Activated naive CD4-positive, alpha-beta T cell treated with anti-CD3 and anti-CD28 coated beads, Interleukin-2, amount 50 U/mL, for 24 hours (primary cell): Measurements from ENCODE around the gene STAM.

ENCODE experiments used
- H3K27ac Mint-ChIP-seq: one replicate; pipeline ENCODE4 v1.8.0; 2021; ENCODE audit warnings: mild to moderate bottlenecking, mixed read lengths
- H3K27me3 Mint-ChIP-seq: one replicate; pipeline ENCODE4 v1.8.0; 2021; ENCODE audit warnings: mixed read lengths
- H3K36me3 Mint-ChIP-seq: one replicate; pipeline ENCODE4 v1.8.0; 2021; ENCODE audit warnings: mixed read lengths
- H3K4me1 Mint-ChIP-seq: one replicate; pipeline ENCODE4 v1.8.0; 2021; ENCODE audit warnings: mixed read lengths
- H3K4me3 Mint-ChIP-seq: one replicate; pipeline ENCODE4 v1.8.0; 2021; ENCODE audit warnings: mild to moderate bottlenecking, mixed read lengths
- H3K9me3 Mint-ChIP-seq: one replicate; pipeline ENCODE4 v1.8.0; 2021; ENCODE audit warnings: mixed read lengths

Gene STAM

DNA sequence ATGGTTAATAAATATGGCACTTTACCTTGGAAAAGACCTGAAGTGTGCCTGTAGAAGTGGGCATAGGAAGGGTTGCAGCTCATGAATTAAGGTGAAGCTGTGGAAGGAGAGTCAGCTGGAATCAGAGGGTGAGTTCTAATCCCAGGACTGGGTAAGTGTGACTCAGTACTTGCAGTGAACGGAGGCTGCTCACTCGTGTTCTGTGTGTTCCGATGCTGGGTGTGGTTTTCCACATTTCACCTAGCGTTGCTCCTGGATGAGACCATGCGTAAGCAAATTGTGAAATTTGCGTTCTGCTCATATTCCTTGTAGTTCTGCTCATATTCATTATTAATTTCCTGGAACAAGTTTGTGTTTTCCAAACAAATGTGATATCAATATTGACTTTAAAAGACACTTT lies 85.7 kb downstream of the STAM start:
- Mint-ChIP-seq H3K4me1 (no peaks in the 10 kb centered on the region), H3K36me3 (no peaks in the 10 kb centered on the region)

DNA sequence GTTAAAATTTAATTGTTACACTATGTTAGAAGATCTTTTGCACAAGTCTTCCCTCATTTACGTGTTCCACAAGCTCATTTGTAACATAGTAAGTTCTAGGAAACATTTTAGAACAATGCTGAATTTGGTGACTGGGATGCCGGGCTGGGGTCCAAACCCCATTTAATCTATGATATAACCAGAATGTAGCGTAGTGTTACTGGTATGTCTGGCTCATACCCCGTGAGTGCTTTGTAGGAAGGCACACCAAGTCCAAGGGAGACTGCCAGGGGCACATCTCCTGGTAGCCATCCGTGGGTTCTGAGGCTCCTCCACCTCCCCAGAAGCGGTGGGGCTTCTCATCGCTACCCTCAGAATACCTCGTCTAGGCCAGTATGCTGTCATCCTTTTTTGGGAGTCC lies 86.7 kb downstream of the STAM start:
- Mint-ChIP-seq H3K4me1 (no peaks in the 10 kb centered on the region), H3K9me3 (no peaks in the 10 kb centered on the region), H3K27me3 (no peaks in the 10 kb centered on the region), H3K4me3 (no peak overlapping the region), H3K27ac (no peak overlapping the region), H3K36me3 (no peaks in the 10 kb centered on the region)

More for the DNA sequence above, 85.7 kb downstream of the STAM start:
- H3K27me3 Mint-ChIP-seq = no peaks in the 10 kb centered on the region
- H3K4me3 Mint-ChIP-seq = no peak overlapping the region
- no peak overlapping the region for H3K27ac Mint-ChIP-seq
- H3K9me3 Mint-ChIP-seq = no peaks in the 10 kb centered on the region

DNA sequence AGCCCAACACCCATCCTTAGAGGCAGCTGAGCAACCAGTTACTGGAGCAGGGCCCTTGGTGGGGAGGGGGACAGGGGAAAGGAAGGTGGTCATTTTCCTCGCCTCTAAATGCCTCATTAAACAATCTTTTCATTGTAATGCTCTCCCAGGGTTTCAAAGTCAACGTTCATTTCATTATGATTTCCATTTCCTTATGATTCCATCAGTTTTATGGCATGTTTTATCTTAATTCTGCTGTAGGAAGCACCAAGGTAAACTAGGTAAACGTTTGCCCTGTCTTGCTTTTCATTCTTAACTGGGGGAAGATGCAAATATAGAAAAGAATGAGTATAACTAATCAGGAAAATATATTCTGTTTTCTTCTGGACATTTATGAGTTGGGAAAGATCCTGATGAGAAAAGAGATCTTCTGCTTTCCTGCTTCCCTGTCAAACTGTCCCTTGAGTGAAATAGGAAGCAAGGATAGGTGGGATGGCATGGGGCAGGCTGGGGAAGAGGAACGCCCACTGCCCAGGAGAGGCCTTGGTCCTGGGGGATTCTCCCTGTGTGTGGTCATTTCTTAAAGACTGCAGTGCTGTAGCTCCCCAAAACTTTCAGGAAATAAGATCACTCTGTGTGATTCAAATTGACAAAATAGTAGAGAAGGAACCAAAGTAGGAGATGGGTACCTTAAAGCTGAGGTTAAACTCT lies 87.5 kb downstream of the STAM start:
- Mint-ChIP-seq H3K9me3 (no peaks in the 10 kb centered on the region), H3K4me1 (no peaks in the 10 kb centered on the region), H3K27ac (no peak overlapping the region), H3K27me3 (no peaks in the 10 kb centered on the region), H3K4me3 (no peak overlapping the region), H3K36me3 (no peaks in the 10 kb centered on the region)

DNA sequence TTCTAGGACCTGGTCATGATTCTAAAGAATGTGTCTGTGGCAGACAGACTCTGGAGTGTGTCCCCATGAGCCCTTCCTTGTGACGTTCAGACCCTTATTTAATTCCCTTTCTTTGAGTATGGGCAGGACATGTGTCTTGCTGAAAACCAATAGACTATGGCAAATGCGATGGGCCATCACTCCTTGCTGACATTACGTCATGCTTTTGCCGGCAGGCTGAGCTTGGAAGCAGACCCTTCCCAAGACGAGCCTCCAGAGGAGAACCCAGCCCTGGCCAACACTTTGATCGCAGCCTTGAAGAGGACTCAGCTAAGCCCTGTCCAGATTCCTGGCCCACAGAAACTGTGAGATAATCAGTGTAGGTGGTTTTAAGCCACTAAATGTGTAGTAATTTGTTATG lies 89.7 kb downstream of the STAM start:
- Mint-ChIP-seq H3K9me3 (no peaks in the 10 kb centered on the region), H3K4me3 (no peak overlapping the region), H3K27me3 (no peaks in the 10 kb centered on the region), H3K4me1 (no peaks in the 10 kb centered on the region), H3K36me3 (no peaks in the 10 kb centered on the region), H3K27ac (no peak overlapping the region)

DNA sequence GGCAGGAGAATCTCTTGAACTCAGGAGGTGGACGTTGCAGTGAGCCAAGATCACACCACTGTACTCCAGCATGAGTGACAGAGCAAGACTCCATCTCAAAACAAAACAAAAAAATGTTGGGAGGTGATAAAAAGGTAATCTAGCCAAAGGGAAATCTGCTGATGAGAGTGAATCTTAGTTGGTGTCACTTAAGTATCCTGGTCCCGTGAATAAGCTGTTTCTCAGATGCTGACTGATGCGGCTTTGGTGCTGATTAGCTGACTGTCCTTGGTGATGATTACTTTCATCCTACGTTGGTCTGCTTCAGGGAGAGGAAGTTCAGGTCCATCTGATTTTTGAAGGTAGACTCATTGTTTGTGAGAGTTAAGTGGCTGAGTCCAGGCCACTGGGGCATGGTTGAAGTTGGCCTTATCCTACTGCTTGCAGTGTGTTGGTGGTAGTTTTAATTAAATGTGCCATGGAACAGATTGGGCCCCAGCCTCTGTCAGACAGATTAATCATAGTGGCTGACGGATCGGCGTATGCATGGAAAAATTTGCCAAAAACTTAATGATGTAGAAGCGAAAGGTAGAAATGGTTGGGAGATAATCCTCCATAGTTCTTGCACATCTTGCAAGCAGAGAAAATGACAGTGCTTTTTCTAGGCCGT lies 90.6 kb downstream of the STAM start:
- no peaks in the 10 kb centered on the region for H3K27me3 Mint-ChIP-seq
- no peaks in the 10 kb centered on the region for H3K9me3 Mint-ChIP-seq
- no peak overlapping the region for H3K4me3 Mint-ChIP-seq
- no peak overlapping the region for H3K27ac Mint-ChIP-seq
- no peaks in the 10 kb centered on the region for H3K4me1 Mint-ChIP-seq
- no peaks in the 10 kb centered on the region for H3K36me3 Mint-ChIP-seq

DNA sequence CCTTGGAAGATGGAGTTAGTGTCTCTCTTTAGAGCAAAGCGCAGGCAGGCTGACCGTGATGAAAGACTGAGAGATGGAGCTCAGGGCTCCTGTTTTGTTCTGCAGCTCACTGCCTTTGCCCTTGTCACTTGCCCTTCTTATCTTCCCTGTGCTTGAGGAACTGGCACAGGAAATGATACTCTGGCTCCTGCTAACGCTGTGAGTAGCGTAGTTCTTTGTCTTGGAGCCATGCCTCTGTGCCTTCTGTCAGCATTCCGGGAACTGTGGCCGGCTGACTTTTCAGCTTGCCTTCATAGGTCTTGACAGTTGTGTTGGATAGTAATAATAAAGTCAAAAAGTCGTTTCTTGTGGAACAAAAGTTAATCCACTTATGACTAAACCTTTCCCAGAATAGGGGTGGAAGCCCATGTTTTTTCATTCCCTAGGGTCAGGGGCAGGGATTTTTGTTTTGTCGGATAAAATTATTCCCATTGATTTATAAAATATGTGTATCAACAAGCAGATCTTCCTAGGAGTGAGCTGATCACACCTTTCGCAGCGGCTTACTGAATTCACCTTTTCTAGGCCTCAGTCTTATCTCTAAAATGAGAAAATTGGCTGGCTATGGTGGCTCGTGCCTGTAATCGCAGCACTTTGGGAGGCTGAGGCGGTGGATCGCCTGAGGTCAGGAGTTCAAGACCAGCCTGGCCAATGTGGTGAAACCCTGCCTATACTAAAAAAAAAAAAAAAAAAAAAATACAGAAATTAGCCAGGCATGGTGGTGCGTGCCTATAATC lies 91.4 kb downstream of the STAM start:
- Mint-ChIP-seq H3K4me3 (no peak overlapping the region), H3K4me1 (no peaks in the 10 kb centered on the region), H3K36me3 (no peaks in the 10 kb centered on the region), H3K27me3 (no peaks in the 10 kb centered on the region), H3K27ac (no peak overlapping the region), H3K9me3 (no peaks in the 10 kb centered on the region)

DNA sequence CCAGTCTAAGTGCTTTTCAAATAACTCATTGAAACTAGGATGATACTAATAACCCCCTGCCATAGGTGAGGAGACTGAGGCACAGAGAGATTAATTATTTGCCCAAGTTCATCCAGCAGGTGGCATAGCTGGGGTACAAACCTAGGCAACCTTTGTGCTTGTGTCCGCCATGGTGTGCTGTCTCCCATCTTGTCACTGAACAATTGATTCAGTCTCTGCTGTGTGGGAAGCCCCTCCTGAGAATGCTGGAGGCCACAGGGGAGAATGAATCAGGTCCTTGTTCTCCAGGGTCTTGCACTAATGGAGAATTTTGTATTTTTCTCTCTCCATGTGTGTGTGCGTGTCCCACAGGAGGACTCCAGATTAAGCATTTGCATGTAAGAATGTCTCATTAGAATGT lies 92.3 kb downstream of the STAM start:
- Mint-ChIP-seq H3K27me3 (no peaks in the 10 kb centered on the region), H3K27ac (no peak overlapping the region), H3K4me3 (no peak overlapping the region), H3K4me1 (no peaks in the 10 kb centered on the region), H3K9me3 (no peaks in the 10 kb centered on the region), H3K36me3 (no peaks in the 10 kb centered on the region)

DNA sequence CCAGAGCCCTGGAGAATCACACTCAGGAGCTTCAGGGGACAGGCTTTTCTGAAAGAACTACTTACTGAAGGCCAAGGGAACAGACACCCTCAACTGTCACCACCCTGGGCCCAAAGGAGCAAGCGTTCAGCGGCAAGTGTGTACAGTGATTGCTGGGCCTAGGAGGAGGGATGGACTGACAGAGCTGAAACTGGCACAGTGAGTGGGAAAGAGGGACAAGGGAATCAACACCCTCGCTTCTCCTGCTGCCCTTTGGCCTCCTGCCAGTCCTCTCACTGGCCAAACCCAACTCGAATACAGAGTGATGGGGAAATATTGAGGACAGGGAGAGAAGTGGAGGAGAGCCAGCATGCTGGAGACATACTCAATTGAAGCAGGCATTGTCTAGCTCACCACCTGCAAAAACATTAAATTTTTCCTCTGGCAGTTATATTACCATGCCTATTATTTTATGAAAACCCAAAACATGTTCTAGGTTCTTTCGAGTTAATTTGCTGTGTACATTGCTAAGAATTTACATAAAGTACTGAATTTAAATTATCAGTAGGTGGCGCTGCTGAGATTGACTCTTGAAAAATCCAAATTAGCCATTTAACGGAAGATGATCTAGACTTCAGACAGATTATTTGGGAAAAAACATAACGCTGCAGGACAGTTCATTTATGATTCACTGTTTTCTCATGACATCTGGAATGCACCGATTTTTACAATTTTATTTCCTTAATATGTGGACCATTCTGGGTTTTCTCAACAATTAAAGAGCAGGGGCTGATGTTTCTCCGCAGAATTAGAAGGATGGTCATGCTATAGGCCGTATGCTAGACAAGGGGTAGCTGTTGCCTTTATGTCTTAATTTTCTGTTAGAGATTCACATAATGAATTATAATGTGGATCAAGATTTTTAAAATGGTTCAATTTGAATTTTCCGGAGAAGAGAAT lies 93.3 kb downstream of the STAM start:
- Mint-ChIP-seq H3K27me3 (no peaks in the 10 kb centered on the region), H3K27ac (no peak overlapping the region), H3K4me3 (no peak overlapping the region), H3K4me1 (no peaks in the 10 kb centered on the region), H3K9me3 (no peaks in the 10 kb centered on the region), H3K36me3 (no peaks in the 10 kb centered on the region)

DNA sequence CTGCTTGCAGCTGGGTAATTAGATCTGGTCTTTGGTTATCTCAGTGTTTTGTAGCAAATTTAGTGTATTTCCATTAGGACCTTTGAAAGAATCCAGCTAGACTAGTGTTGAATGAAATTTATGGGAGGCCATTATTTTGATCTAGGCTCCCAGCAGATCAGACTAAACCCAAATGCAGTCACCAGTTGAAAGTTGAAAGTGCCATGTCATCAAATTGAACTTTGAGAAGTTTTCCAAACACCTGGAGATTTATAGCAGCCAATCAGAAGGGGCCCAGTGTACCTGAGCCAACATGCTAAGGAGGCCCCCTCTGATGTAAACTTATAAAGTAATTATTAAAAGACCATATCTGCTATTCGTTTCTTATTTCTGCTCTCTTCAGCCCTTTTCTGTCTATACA lies 96.7 kb downstream of the STAM start:
- H3K9me3 Mint-ChIP-seq = no peaks in the 10 kb centered on the region

DNA sequence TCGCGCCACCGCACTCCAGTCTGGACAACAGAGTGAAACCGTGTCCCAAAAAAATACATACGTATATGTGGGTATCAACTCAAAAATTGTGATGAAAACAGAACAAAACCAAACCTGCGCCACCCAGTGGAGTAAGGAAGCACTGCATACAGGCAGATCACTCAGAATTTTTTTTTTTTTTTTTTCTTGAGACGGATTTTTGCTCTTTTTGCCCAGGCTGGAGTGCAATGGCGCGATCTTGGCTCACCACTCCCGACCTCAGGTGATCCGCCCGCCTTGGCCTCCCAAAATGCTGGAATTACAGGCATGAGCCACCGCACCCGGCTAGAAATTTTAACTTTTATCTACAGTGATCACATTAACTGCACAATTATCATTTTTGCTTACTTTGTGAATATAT lies 99.0 kb downstream of the STAM start:
- Mint-ChIP-seq H3K9me3 (no peaks in the 10 kb centered on the region), H3K27me3 (no peaks in the 10 kb centered on the region), H3K27ac (no peak overlapping the region), H3K4me3 (no peak overlapping the region), H3K4me1 (peaks cover 10% of the 10 kb centered on the region), H3K36me3 (no peaks in the 10 kb centered on the region)

More for the DNA sequence above, 96.7 kb downstream of the STAM start:
- Mint-ChIP-seq H3K36me3 (no peaks in the 10 kb centered on the region), H3K27ac (no peak overlapping the region), H3K4me3 (no peak overlapping the region), H3K27me3 (no peaks in the 10 kb centered on the region), H3K4me1 (peaks cover 10% of the 10 kb centered on the region)

DNA sequence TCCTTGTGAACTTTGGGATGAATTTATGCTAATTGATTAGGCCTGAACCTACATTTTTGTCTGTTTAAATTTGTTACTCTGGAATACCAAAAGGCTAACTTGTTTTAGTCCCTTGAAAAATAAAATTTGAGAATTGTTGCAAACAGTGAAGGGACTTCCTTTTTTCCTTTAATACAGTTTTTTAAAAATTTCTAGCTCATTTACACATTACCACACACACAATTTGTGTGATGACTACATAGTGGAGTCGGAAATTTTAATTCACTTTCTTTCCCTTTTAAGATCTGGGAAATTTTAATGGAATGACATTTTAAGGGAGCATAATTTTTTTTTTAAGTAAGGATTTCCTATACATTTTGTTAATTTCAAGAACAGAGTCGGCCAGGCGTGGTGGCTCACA lies 99.5 kb downstream of the STAM start:
- Mint-ChIP-seq H3K27ac (no peak overlapping the region), H3K36me3 (no peaks in the 10 kb centered on the region), H3K9me3 (no peaks in the 10 kb centered on the region), H3K4me1 (peaks cover 10% of the 10 kb centered on the region), H3K4me3 (no peak overlapping the region), H3K27me3 (no peaks in the 10 kb centered on the region)

DNA sequence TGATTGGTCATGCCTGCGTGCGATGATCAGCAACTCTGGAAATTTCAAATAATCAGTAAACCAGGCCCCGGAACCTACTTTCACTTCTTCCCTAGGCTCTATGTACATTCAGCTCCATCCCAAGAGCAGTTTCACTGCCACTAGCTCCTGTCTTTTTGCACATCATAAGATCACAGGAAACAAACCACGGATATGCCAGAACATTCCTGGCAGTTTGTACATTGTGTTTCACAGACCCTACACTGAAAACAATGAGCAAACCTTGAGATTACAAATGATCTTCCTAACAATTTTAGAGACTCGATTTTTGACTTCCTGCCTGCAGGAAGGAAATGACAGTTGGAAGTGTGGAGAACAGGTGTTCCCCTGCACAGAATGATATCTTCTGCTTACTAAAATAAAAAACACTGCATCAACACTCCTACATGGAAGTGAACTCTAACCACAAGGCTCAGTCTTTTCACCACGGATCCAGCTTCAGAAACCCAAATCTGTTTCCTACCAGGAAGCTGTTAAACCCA lies 100.5 kb downstream of the STAM start:
- Mint-ChIP-seq H3K27ac (no peak overlapping the region), H3K36me3 (no peaks in the 10 kb centered on the region), H3K9me3 (no peaks in the 10 kb centered on the region), H3K4me3 (no peak overlapping the region), H3K27me3 (no peaks in the 10 kb centered on the region), H3K4me1 (peaks cover 10% of the 10 kb centered on the region)

DNA sequence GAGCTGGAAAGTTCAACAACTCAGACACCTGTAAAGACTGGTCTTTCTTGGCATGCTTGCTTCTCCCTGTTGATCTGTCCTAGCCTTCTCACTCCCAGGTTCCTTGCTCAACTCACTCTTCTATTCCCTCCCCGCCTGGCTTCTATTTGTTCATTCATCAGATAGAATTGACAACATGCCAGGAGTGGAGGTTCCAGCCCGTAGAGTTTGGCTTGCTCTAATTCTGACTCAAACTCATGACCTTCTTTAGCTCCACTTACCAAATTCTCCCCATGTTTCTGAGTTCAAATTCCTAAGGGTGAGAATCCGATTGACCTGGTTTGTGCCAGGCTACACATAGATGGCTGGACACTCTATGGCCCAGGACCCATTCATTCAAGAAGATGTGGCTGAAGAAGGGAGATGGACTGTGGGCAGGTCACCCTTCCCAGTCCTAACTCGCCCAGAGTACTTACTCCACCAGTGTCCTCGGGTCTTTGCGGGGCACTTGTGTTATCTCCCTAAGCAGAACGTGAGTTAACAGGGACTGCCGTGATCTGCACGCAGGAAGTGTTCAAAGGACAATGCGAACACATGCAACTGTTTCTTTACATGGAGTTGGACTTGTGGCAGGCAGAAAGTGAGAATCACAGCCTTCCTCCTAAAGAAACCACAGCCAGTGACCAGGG lies 104.1 kb downstream of the STAM start:
- no peak overlapping the region for H3K4me3 Mint-ChIP-seq
- H3K4me1 Mint-ChIP-seq = peaks cover 6% of the 10 kb centered on the region
- no peak overlapping the region for H3K27ac Mint-ChIP-seq
- no peaks in the 10 kb centered on the region for H3K27me3 Mint-ChIP-seq
- no peaks in the 10 kb centered on the region for H3K36me3 Mint-ChIP-seq
- no peaks in the 10 kb centered on the region for H3K9me3 Mint-ChIP-seq

DNA sequence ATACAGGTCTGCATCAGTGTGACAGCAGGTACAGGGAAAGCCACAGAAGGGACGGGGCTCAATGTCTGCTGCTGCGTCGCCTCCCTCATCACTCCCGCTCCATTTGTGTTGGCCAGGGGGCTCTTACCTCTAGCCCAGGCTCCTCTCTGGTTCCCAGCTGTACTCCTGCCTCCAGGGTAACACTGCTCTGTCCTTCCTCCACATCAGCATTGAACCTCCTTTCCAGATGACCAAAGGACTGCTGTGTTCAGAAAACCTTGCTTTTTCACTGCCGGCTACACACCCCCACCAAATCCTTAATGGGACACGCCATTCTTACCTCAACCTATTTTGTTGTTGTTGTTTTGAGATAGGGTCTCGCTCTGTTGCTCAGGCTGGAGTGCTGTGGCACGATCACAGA lies 105.9 kb downstream of the STAM start:
- Mint-ChIP-seq H3K9me3 (no peaks in the 10 kb centered on the region), H3K27ac (no peak overlapping the region), H3K27me3 (no peaks in the 10 kb centered on the region), H3K4me3 (no peak overlapping the region), H3K36me3 (no peaks in the 10 kb centered on the region), H3K4me1 (no peaks in the 10 kb centered on the region)
